Ramos (cell line): ENCODE data around the gene TNFRSF1B.
"Not testable (repeated sequence)": the region's sequence is repeated elsewhere in the genome, so short reads cannot be mapped to it uniquely, and the experiment has no call there.

Source experiments
- in situ Hi-C: fragments of 300-500 bp; cut with MboI; formaldehyde crosslinking; loops from one replicate; pipeline ENCODE4 v1.14.3; 2022; ENCODE audit warnings: low sequenced_read_pairs; ENCODE audit not compliant: unreplicated experiment

The TNFRSF1B gene

DNA sequence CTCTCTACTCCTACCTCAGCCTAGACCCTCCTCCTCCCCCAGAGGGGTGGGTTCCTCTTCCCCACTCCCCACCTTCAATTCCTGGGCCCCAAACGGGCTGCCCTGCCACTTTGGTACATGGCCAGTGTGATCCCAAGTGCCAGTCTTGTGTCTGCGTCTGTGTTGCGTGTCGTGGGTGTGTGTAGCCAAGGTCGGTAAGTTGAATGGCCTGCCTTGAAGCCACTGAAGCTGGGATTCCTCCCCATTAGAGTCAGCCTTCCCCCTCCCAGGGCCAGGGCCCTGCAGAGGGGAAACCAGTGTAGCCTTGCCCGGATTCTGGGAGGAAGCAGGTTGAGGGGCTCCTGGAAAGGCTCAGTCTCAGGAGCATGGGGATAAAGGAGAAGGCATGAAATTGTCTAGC lies 41.5 kb downstream of the TNFRSF1B start:
- in situ Hi-C loops = loop anchor here (5.0 kb wide), 1 partner anchor 81 kb away; no protein-coding TSS in a partner anchor

DNA sequence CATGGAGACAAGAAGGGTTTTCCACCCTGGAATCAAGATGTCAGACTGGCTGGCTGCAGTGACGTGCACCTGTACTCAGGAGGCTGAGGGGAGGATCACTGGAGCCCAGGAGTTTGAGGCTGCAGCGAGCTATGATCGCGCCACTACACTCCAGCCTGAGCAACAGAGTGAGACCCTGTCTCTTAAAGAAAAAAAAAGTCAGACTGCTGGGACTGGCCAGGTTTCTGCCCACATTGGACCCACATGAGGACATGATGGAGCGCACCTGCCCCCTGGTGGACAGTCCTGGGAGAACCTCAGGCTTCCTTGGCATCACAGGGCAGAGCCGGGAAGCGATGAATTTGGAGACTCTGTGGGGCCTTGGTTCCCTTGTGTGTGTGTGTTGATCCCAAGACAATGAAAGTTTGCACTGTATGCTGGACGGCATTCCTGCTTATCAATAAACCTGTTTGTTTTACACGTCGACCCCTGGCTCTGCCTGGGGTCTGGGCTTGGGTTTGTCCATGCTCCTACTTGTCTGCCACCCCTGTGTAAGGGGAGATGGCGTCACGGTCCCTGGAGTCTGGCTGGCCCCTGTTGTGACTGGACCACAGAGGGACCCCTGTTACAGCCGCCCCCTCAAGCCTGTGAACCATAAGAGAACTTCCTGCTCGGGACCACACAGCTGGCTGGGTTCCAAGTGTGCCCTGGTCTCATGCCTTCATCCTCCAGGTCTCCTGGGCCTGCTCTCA lies 42.1 kb downstream of the TNFRSF1B start:
- in situ Hi-C loops = loop anchor here (5.0 kb wide), 1 partner anchor 82 kb away; no protein-coding TSS in a partner anchor

- in situ Hi-C loops = loop anchor here (5.0 kb wide), 1 partner anchor 82 kb away; no protein-coding TSS in a partner anchor
Measured at GRCh38 chr1:12209495-12209832, 42.7 kb downstream of the TNFRSF1B start.

DNA sequence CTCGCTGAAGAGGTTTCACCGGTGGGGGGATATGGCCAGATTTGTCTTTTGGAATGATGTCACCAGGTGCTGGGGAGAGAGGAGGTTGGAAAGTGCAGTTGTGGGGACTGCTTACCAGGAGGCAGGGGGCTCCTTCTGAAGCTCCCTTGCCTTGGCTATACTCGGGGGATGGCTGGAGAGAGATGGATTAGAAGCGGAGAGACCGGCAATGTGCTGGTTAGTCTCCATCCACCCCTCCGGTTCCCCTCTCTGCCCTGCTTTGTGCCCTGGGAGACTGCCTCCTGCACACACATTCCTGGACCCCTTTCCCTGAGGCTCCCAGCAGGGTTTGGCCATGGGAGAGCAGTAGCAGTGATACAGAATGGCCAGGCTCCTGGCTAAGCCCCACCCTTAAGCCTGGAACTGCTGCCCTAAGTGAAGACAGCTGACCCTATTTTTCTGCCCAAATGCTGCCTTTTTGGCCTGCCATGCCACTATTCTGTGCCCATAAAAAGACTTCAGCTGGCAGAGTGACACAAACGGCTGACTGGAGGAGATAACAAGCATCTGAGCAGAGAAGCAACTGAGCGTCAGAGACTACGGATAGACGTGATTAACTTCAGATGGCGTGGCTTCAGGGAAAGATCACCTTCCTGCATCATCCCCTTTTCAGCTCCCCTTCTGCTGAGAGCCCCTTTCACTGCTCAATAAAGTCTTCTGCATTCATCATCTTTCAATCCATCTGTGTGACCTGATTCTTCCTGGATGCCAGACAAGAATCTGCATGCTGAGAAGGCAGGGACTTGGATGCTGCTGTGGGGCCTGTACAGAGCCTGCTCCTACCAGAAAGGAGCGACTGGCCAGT lies 48.5 kb downstream of the TNFRSF1B start:
- in situ Hi-C loops = no loop called here

- in situ Hi-C loops = no loop called here
Measured at GRCh38 chr1:12219800-12220199, 53.0 kb downstream of the TNFRSF1B start.

DNA sequence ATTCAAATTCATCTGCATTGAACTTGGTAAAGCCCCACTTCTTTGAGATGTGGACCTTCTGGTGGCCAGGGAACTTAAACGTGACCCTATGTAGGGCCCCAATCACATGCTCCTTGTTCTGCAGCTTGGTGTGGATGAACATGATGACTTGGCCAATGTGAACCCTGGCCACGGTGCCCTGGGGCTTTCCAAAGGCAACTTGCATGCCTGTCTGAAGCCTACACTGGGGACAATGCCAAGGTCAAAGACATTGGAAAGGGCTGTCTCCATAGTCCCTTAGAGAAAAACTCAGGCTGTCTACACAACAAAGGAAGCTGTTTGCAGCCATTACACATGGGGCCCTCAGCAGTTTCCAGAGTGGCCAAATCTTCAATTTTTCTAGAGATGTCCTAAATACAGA lies 54.1 kb downstream of the TNFRSF1B start:
- in situ Hi-C loops = no loop called here

GRCh38 chr1:12222700-12223099 lies 55.9 kb downstream of the TNFRSF1B start:
- in situ Hi-C loops = not testable (repeated sequence)

GRCh38 chr1:12224092-12224491 lies 57.3 kb downstream of the TNFRSF1B start:
- in situ Hi-C loops = not testable (repeated sequence)

DNA sequence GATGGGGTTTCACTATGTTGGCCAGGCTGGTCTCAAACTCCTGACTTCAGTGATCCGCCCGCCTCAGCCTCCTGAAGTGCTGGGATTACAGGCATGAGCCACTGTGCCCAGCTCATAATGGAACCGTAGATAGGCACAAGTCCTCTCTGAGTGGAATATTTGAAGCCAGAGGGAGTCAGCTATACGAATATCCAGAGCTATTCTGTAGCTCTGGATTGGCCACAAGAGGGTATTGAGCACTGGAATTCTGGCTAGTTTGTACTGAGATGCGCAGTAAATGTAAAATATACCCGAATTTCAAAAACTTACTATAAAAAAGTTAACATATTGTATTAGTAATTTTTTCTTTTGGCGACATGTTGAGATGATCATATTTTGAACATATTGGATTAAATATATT lies 62.2 kb downstream of the TNFRSF1B start:
- in situ Hi-C loops = no loop called here

DNA sequence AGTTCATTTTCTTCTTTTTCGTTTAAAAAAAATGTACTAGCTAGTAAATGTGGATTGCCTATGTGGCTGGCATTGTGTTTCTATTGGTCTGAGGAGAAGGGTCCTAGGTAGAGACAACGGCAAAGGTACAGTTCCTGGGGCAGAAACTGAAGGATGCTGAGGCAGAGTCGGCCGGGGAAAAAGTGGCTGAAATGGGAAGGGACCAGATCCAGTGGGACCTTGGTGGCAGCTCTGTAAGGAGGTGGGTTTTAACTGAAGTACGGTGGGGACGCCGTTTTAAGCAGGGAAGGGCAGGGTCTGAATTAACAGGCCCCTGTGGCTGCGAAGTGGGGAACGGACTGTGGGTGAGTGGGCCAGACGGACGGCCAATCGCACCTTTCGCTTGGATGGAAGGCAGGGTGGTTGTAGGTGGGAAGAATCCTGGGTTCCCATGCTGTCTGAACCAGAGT lies 62.6 kb downstream of the TNFRSF1B start:
- in situ Hi-C loops = no loop called here

DNA sequence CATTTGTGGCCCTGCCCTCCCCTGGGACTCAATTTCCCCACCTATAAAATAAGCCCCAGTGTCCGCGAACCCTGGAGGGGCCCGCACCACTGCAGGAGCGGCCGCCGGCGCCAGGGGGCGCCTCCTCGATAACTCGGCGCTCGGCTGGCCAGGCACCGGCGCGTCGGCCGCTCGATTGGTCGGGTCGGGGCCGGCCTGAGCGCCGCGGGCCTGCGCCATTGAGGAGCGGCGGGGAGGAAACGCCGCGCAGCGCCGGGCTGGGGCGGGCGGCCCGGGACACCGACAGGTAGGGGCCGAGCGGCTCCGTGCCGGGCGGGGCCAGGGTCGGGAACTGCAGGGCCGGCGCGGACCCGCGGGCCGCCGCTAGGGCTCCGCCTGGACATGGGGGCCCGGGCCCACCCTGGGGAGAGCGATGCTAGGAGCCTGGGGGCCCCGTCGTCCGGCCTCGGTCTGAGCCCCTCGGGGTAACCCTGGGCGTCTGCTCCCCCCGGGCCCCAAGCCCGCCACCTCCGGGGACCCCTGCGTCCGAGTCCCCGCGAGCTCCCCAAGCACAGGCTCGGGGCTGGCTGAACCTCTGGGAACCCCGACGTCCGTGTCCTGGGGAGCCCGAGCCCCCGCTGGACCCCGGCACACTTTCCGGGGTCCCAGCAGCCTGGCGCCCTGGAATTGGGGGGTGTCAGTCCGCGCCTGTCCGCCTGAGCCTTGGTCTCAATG lies 63.2 kb downstream of the TNFRSF1B start, which contains the start of gene VPS13D:
Gene VPS13D (plus strand): TSS at position 196 of the 714 bp plus-strand sequence. CDS start 4,237 bp downstream, outside the sequence.
- in situ Hi-C loops = no loop called here

DNA sequence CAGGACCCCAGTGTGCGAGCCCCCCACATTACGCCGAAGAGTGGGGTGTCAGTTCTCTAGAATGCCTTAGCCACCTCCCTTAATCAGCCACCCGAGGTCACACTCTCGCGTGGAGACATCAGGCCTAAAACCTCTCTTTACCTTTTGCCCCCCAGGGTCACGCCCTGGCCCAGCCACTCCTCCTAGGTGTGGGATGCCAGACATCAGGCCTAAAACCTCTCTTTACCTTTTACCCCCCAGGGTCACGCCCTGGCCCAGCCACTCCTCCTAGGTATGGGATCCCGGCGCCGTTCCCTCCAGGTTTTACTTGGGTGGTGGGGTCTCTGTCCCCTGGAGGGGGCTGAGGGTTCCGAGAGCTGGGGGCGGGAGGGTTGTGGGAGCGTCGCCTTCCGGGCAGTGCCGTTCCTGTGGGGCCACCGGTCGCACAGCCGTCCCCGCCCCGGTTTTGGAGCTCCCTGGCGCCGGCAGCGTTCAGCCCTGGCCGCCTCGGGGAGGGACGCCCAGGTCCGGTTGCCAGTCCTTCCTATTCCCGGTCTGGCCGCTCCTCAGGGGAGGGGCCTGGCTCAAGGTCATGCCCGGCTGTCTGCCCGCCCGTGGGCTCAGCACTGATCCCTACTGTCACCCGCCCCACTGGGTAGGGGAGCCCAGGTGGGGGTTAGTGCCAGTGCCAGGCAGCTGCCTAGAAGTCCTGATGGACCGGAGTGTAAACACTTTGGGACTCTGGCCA lies 63.9 kb downstream of the TNFRSF1B start:
- in situ Hi-C loops = no loop called here

- in situ Hi-C loops = no loop called here
Measured at GRCh38 chr1:12231276-12231595, 64.4 kb downstream of the TNFRSF1B start.

- in situ Hi-C loops = no loop called here
Measured at GRCh38 chr1:12232221-12232620, 65.4 kb downstream of the TNFRSF1B start.

DNA sequence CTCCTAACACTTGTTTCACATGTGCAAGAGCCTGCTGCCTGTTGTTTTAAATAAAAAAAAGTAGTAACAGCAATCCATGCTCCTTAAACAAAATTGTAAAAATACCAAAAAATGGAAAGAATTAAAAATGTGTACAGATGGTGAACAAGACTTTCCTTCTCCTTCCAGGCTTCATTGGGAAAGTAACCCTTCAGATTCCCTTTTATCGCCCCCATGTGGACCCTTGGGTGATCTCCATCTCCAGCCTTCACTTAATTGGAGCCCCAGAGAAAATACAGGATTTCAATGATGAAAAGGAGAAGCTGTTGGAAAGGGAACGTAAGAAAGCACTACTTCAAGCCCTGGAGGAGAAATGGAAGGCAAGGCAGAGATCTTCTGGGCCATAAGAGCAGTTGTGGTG lies 77.3 kb downstream of the TNFRSF1B start:
- in situ Hi-C loops = no loop called here

DNA sequence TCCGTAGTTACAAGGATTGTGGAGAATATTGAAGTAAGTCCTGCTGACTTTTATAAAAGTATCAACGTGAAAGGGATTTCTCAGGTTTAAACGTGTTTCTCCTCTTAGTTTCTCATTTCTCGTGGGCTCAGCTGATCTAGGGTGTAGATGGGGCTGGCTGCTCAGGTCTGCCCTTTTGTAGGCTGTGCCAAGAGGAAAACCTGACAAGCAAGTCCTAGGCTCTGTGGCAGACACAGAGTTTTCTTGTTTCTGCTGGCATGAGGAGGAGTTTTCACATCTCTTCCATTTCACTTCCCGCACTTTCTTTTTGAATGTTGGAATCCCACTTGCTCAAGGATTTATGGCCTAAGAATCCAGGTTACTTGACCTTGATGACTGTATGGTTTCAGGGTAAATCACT lies 77.8 kb downstream of the TNFRSF1B start:
- in situ Hi-C loops = no loop called here

DNA sequence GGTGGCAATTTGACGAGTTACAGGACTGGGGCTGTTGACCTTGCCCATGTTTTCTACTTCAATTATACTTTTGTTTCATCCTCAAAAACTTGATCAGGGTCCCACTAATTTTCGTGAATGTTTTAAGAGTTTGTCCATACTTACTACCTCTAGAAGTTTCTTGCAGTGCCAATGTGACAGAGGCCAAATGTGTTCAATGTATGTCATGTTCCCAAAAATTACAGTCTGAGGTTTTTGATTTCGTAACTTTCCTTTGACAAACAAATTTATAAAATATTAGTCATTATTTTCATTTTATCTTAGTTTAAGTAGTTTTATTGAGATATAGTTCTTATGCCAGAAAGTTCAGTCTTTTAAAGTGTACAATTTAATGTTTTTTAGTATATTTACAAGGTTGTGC lies 78.3 kb downstream of the TNFRSF1B start:
- in situ Hi-C loops = no loop called here

- in situ Hi-C loops = no loop called here
Measured at GRCh38 chr1:12245733-12246132, 78.9 kb downstream of the TNFRSF1B start.

- in situ Hi-C loops = no loop called here
Measured at GRCh38 chr1:12246584-12246983, 79.8 kb downstream of the TNFRSF1B start.

DNA sequence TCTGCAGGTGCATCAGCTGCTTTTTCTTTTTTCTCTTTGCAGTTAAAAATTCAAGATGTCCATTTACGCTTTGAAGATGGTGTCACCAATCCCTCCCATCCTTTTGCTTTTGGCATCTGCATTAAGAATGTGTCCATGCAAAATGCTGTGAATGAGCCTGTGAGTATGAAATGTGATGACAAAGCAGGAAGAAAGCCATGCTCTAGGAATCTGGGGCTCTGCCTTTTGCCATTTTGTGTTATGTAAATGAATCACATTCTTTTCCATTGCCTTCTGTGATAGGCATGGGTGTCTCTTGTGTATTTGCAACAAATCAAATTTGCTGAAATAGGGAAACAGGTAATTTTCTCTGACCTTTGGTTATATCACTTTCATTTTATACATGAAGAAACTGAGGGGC lies 82.4 kb downstream of the TNFRSF1B start:
- in situ Hi-C loops = no loop called here
